GM18907 (cell line): Measurements from ENCODE around the gene NPLOC4.

Experiments used
- ATAC-seq: cut with Tn5 transposase; IDR thresholded peaks from one replicate; pipeline ENCODE4 v1.9.1; 2021; ENCODE audit warnings: mild to moderate bottlenecking, moderate library complexity; ENCODE audit not compliant: unreplicated experiment

Gene NPLOC4

GRCh38 chr17:81549826-81550225 lies 87.1 kb downstream of the NPLOC4 start:
- no peak for ATAC-seq

GRCh38 chr17:81549031-81549557 lies 87.8 kb downstream of the NPLOC4 start:
- no peak for ATAC-seq

- ATAC-seq, result no peak
These were observed 89.3 kb downstream of the NPLOC4 start for GRCh38 chr17:81547614-81547982.

GRCh38 chr17:81546906-81547613 lies 89.9 kb downstream of the NPLOC4 start:
- ATAC-seq, result no peak

- ATAC-seq, result no peak
These were observed 91.6 kb downstream of the NPLOC4 start for GRCh38 chr17:81545160-81545949.

GRCh38 chr17:81544281-81544974 lies 92.5 kb downstream of the NPLOC4 start:
- ATAC-seq, result no peak

- no peak for ATAC-seq
These were observed 93.2 kb downstream of the NPLOC4 start for GRCh38 chr17:81543756-81544155.

- no peak for ATAC-seq
These were observed 93.6 kb downstream of the NPLOC4 start for GRCh38 chr17:81543339-81543675.

GRCh38 chr17:81542431-81543338 lies 94.2 kb downstream of the NPLOC4 start:
- no peak for ATAC-seq

GRCh38 chr17:81541123-81541522 lies 95.8 kb downstream of the NPLOC4 start:
- ATAC-seq, result no peak

- ATAC-seq, result no peak
These were observed 96.3 kb downstream of the NPLOC4 start for GRCh38 chr17:81540676-81541027.

GRCh38 chr17:81539961-81540675 lies 96.8 kb downstream of the NPLOC4 start:
- ATAC-seq, result no peak

GRCh38 chr17:81539571-81539900 lies 97.4 kb downstream of the NPLOC4 start:
- ATAC-seq, result no peak

GRCh38 chr17:81538651-81539570 lies 98.0 kb downstream of the NPLOC4 start:
- ATAC-seq, result no peak

- no peak for ATAC-seq
These were observed 98.9 kb downstream of the NPLOC4 start for GRCh38 chr17:81537856-81538555.

- no peak for ATAC-seq
These were observed 99.5 kb downstream of the NPLOC4 start for GRCh38 chr17:81537343-81537855.

GRCh38 chr17:81536299-81537290 lies 100.3 kb downstream of the NPLOC4 start:
- no peak for ATAC-seq
